ENCODE data around the gene SRPK2. TPM values are rescaled to one million over a fixed set of nuclear protein-coding genes. Genes with fewer than 3 reads are reported as not detected.

Gene SRPK2
- total and polyA plus RNA-seq, 5 donors, result 10.4 to 32.4 (median 31.3) TPM

GRCh38 chr7:105216786-105217185, 171.9 kb downstream of the SRPK2 start:
- no peak overlapping the region for H3K4me3 ChIP-seq (ENCODE audit: low read length)
- no peak for DNase-seq
- 92% methylated on average over 3 of the region's 3 CpGs for WGBS
- no peaks in the 10 kb centered on the region for H3K9me3 ChIP-seq (ENCODE audit: control insufficient read depth, low read length)
- intact Hi-C loops (cut with DNase I), result no loop called here
- no peaks in the 10 kb centered on the region for H3K4me1 ChIP-seq (ENCODE audit: control insufficient read depth, insufficient read depth, low read length)
- H3K27me3 ChIP-seq (ENCODE audit: control insufficient read depth, insufficient read depth), result no peaks in the 10 kb centered on the region
- H3K27ac ChIP-seq (ENCODE audit: low read length), result no peak overlapping the region
- no peak for ATAC-seq

GRCh38 chr7:105215821-105216220, 172.9 kb downstream of the SRPK2 start:
- H3K27ac ChIP-seq (ENCODE audit: low read length), result no peak overlapping the region
- no peaks in the 10 kb centered on the region for H3K27me3 ChIP-seq (ENCODE audit: control insufficient read depth, insufficient read depth)
- no peak overlapping the region for H3K4me3 ChIP-seq (ENCODE audit: low read length)
- peaks cover 1% of the 10 kb centered on the region for H3K4me1 ChIP-seq (ENCODE audit: control insufficient read depth, insufficient read depth, low read length)
- DNase-seq, result no peak
- ATAC-seq, result no peak
- WGBS, result 100% methylated on average over 1 of the region's 1 CpG
- H3K9me3 ChIP-seq (ENCODE audit: control insufficient read depth, low read length), result no peaks in the 10 kb centered on the region
- intact Hi-C loops (cut with DNase I), result no loop called here

DNA sequence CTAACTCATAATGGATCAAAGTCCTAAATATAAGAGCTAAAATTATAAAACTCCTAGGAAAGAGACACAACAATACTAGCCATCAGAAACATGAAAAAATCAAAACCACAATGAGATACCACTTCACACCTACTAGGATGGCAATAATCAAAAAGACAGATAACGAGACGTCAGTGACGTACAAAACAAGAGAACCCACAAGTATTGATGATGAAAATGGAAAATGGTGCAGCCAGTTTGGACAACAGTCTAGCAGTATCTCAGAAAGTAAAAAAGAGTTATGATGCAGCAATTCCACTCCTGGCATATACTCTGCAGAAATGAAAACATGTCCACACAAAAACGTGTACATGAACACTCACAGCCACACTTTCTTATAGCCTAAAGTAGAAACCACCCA, 173.5 kb downstream of the SRPK2 start:
- peaks cover 5% of the 10 kb centered on the region for H3K4me1 ChIP-seq (ENCODE audit: control insufficient read depth, insufficient read depth, low read length)
- DNase-seq (no peak), ATAC-seq (no peak)
- H3K9me3 ChIP-seq (ENCODE audit: control insufficient read depth, low read length), result no peaks in the 10 kb centered on the region
- intact Hi-C loops (cut with DNase I), result no loop called here
- H3K27me3 ChIP-seq (ENCODE audit: control insufficient read depth, insufficient read depth), result no peaks in the 10 kb centered on the region
- H3K4me3 ChIP-seq (ENCODE audit: low read length), result no peak overlapping the region
- no peak overlapping the region for H3K27ac ChIP-seq (ENCODE audit: low read length)
- 94% methylated on average over 4 of the region's 4 CpGs for WGBS

DNA sequence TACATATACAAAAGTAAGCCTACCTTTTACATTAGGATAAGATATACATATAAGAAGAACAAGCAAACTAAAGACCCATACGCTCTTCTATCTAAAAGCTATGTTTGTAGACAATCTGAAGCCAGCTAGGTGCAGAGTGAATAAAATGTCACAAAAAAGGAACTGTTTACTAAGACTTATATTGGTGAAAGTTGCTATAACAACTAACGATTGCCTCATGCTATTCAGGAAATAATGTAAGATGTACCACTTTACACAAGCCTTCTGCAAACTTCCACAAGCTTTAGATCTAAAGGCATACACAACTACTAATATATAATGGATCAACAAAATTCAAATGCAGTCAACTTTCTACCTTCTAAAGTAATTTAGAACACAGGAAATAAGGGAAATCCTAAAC, 175.1 kb downstream of the SRPK2 start:
- Histone ChIP-seq H3K27ac (ENCODE audit: low read length) (no peak overlapping the region), H3K4me3 (ENCODE audit: low read length) (no peak overlapping the region), H3K27me3 (ENCODE audit: control insufficient read depth, insufficient read depth) (no peaks in the 10 kb centered on the region), H3K4me1 (ENCODE audit: control insufficient read depth, insufficient read depth, low read length) (peaks cover 5% of the 10 kb centered on the region), H3K9me3 (ENCODE audit: control insufficient read depth, low read length) (no peaks in the 10 kb centered on the region)
- 80% methylated on average over 2 of the region's 2 CpGs for WGBS
- ATAC-seq, result no peak
- intact Hi-C loops (cut with DNase I), result no loop called here
- no peak for DNase-seq

GRCh38 chr7:105212212-105212611, 176.5 kb downstream of the SRPK2 start:
- no peaks in the 10 kb centered on the region for H3K9me3 ChIP-seq (ENCODE audit: control insufficient read depth, low read length)
- no peak for ATAC-seq
- DNase-seq, result no peak
- no peak overlapping the region for H3K4me3 ChIP-seq (ENCODE audit: low read length)
- no peak overlapping the region for H3K27ac ChIP-seq (ENCODE audit: low read length)
- 85% methylated on average over 1 of the region's 1 CpG for WGBS
- intact Hi-C loops (cut with DNase I), result no loop called here
- H3K4me1 ChIP-seq (ENCODE audit: control insufficient read depth, insufficient read depth, low read length), result peaks cover 5% of the 10 kb centered on the region
- H3K27me3 ChIP-seq (ENCODE audit: control insufficient read depth, insufficient read depth), result no peaks in the 10 kb centered on the region

- no peaks in the 10 kb centered on the region for H3K27me3 ChIP-seq (ENCODE audit: control insufficient read depth, insufficient read depth)
- H3K9me3 ChIP-seq (ENCODE audit: control insufficient read depth, low read length), result no peaks in the 10 kb centered on the region
- peaks cover 5% of the 10 kb centered on the region for H3K4me1 ChIP-seq (ENCODE audit: control insufficient read depth, insufficient read depth, low read length)
- WGBS, result 25% methylated on average over 5 of the region's 5 CpGs
- H3K27ac ChIP-seq (ENCODE audit: low read length), result no peak overlapping the region
- DNase-seq (peak; percentile 66 to 84 (median 75)), ATAC-seq (peak; percentile 93 to 97)
- no peak overlapping the region for H3K4me3 ChIP-seq (ENCODE audit: low read length)
- intact Hi-C loops (cut with DNase I), result no loop called here
These were observed 178.0 kb downstream of the SRPK2 start for GRCh38 chr7:105210721-105211205.

- no peak for ATAC-seq
- H3K27ac ChIP-seq (ENCODE audit: low read length), result no peak overlapping the region
- H3K4me3 ChIP-seq (ENCODE audit: low read length), result no peak overlapping the region
- DNase-seq, result no peak
- 45% methylated on average over 3 of the region's 3 CpGs for WGBS
- no peaks in the 10 kb centered on the region for H3K9me3 ChIP-seq (ENCODE audit: control insufficient read depth, low read length)
- no peaks in the 10 kb centered on the region for H3K27me3 ChIP-seq (ENCODE audit: control insufficient read depth, insufficient read depth)
- intact Hi-C loops (cut with DNase I), result no loop called here
- H3K4me1 ChIP-seq (ENCODE audit: control insufficient read depth, insufficient read depth, low read length), result peaks cover 8% of the 10 kb centered on the region
These were observed 178.9 kb downstream of the SRPK2 start for GRCh38 chr7:105209870-105210269.

GRCh38 chr7:105209433-105209832, 179.3 kb downstream of the SRPK2 start:
- no peak for ATAC-seq
- H3K27me3 ChIP-seq (ENCODE audit: control insufficient read depth, insufficient read depth), result no peaks in the 10 kb centered on the region
- WGBS, result 94% methylated on average over 1 of the region's 1 CpG
- H3K9me3 ChIP-seq (ENCODE audit: control insufficient read depth, low read length), result no peaks in the 10 kb centered on the region
- intact Hi-C loops (cut with DNase I), result no loop called here
- no peak overlapping the region for H3K4me3 ChIP-seq (ENCODE audit: low read length)
- no peak for DNase-seq
- peaks cover 8% of the 10 kb centered on the region for H3K4me1 ChIP-seq (ENCODE audit: control insufficient read depth, insufficient read depth, low read length)
- no peak overlapping the region for H3K27ac ChIP-seq (ENCODE audit: low read length)

DNA sequence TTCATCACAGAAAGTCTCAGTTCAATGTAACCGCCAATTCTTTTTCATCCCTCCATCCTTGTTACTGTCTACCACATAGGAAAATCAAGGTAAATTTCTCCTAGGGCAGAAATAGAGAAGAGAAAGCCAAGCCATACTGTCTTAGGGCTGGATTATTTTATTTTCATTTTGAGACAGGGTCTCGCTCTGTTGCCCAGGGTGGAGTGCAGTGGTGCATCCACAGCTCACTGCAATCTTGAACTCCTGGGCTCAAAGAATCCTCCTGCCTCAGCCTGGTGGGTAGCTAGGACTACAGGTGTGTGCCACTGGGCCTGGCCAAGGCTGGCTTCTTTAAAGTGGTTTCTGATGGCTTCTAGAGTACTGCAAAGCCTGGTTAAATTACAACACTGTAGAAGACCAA, 181.7 kb downstream of the SRPK2 start:
- Histone ChIP-seq H3K27ac (ENCODE audit: low read length) (no peak overlapping the region), H3K27me3 (ENCODE audit: control insufficient read depth, insufficient read depth) (no peaks in the 10 kb centered on the region), H3K4me3 (ENCODE audit: low read length) (no peak overlapping the region), H3K4me1 (ENCODE audit: control insufficient read depth, insufficient read depth, low read length) (peaks cover 8% of the 10 kb centered on the region), H3K9me3 (ENCODE audit: control insufficient read depth, low read length) (no peaks in the 10 kb centered on the region)
- intact Hi-C loops (cut with DNase I), result no loop called here
- DNase-seq (no peak), ATAC-seq (no peak)
- 100% methylated on average over 2 of the region's 2 CpGs for WGBS

DNA sequence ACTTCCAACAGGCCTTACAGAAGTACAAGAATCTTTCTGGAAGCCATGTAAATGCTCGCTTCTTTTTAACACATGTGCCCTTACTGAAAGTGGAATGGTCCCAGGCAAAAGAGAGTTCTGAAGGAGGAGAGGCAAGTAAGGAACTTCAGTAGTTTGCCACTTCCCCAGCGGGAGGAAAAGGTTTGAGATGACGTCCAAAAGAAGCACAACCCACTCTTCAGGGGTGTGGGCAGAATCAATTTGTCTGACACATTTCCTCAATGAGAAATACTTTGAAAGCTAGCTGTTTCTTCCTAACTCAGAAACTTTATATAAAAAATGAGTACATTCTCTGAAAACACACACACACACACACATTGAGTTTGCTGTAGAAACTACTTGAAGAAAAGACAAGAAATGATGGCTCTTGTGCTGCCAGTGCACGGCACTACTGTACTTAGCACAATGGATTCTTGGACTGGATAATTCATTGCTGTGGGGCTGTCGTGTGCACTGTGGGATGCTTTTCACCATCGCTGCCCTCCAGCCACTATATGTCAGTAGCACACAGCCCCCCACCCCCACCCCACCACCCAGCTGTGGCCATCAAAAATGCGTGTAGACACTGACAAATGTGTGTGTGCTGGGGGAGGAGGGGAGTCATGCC, 183.0 kb downstream of the SRPK2 start:
- H3K4me3 ChIP-seq (ENCODE audit: low read length), result no peak overlapping the region
- H3K27me3 ChIP-seq (ENCODE audit: control insufficient read depth, insufficient read depth), result no peaks in the 10 kb centered on the region
- DNase-seq (no peak), ATAC-seq (peak in 1 of 2 donors; percentile 60)
- WGBS, result 82% methylated on average over 7 of the region's 7 CpGs
- H3K9me3 ChIP-seq (ENCODE audit: control insufficient read depth, low read length), result no peaks in the 10 kb centered on the region
- no peak overlapping the region for H3K27ac ChIP-seq (ENCODE audit: low read length)
- intact Hi-C loops (cut with DNase I), result no loop called here
- H3K4me1 ChIP-seq (ENCODE audit: control insufficient read depth, insufficient read depth, low read length), result peaks cover 6% of the 10 kb centered on the region

GRCh38 chr7:105204953-105205352, 183.8 kb downstream of the SRPK2 start:
- no peak for ATAC-seq
- WGBS, result 93% methylated on average over 2 of the region's 2 CpGs
- H3K27ac ChIP-seq (ENCODE audit: low read length), result no peak overlapping the region
- peaks cover 3% of the 10 kb centered on the region for H3K4me1 ChIP-seq (ENCODE audit: control insufficient read depth, insufficient read depth, low read length)
- intact Hi-C loops (cut with DNase I), result no loop called here
- no peaks in the 10 kb centered on the region for H3K9me3 ChIP-seq (ENCODE audit: control insufficient read depth, low read length)
- no peaks in the 10 kb centered on the region for H3K27me3 ChIP-seq (ENCODE audit: control insufficient read depth, insufficient read depth)
- no peak overlapping the region for H3K4me3 ChIP-seq (ENCODE audit: low read length)
- no peak for DNase-seq

DNA sequence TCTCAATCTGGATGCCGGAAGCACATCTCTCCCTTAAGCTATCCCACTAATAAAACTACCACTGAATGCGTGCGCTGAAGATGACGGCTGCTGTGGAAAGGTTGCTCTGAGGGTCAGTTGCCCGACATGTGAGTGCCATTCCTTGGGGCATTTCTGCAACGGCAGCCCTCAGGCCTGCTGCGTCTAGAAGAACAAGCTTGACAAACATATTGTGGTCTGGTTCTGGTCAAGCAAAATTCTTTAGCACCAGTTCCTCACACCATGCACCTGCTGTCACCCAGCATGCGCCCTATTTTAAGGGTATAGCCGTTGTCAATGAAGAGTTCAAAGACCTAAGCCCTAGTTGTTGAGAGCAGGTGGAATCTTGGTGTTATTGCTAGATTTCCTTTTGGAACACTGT, 184.2 kb downstream of the SRPK2 start:
- H3K4me3 ChIP-seq (ENCODE audit: low read length), result no peak overlapping the region
- H3K9me3 ChIP-seq (ENCODE audit: control insufficient read depth, low read length), result no peaks in the 10 kb centered on the region
- DNase-seq (no peak), ATAC-seq (no peak)
- no peak overlapping the region for H3K27ac ChIP-seq (ENCODE audit: low read length)
- H3K27me3 ChIP-seq (ENCODE audit: control insufficient read depth, insufficient read depth), result no peaks in the 10 kb centered on the region
- 87% methylated on average over 9 of the region's 9 CpGs for WGBS
- intact Hi-C loops (cut with DNase I), result no loop called here
- peaks cover 3% of the 10 kb centered on the region for H3K4me1 ChIP-seq (ENCODE audit: control insufficient read depth, insufficient read depth, low read length)
